Heart left ventricle (tissue), 16 donors: ENCODE results near the gene PICALM. TPM values are rescaled to one million over a fixed set of nuclear protein-coding genes. Genes with fewer than 3 reads are reported as not detected.
A peak's percentile ranks its signal among the peaks of the same experiment; 100 is the strongest.

Experiments used
- ATAC-seq, 4 donors: fragments of 200-7000 bp; cut with Tn5 transposase; one replicate each; pipeline ENCODE4 v1.9.1; 2020 to 2022; ENCODE audit warnings: moderate library complexity in 4 of 4, mild to moderate bottlenecking in 3 of 4, moderate number of reproducible peaks in 1 of 4
- DNase-seq, 5 donors: peaks; one replicate each; pipeline ENCODE4 v3.0.0-alpha.2; 2020
- H3K27ac ChIP-seq, 12 donors: fragments of 200-600 bp; sonication (generic) in 4 of 12; one replicate each; pipeline versions ENCODE4 v1.5.0 to v1.8.0; 2016 to 2022; ENCODE audit warnings: mild to moderate bottlenecking in 2 of 12
- H3K27me3 ChIP-seq, 9 donors: fragments of 200-600 bp; sonication (generic) in 2 of 9; one replicate each; pipeline versions ENCODE4 v1.5.1 to v1.8.0; 2016 to 2022; ENCODE audit warnings: mild to moderate bottlenecking in 3 of 9
- H3K36me3 ChIP-seq, 9 donors: fragments of 200-600 bp; sonication (generic) in 2 of 9; one replicate each; pipeline versions ENCODE4 v1.5.0 to v1.8.0; 2018 to 2022; ENCODE audit warnings: mild to moderate bottlenecking in 2 of 9
- H3K4me1 ChIP-seq, 12 donors: fragments of 200-600 bp; sonication (generic) in 4 of 12; one replicate each; pipeline versions ENCODE4 v1.5.0 to v1.8.0; 2016 to 2022; ENCODE audit warnings: mild to moderate bottlenecking in 3 of 12
- H3K4me3 ChIP-seq, 12 donors: fragments of 200-600 bp; sonication (generic) in 4 of 12; one replicate each; pipeline versions ENCODE4 v1.5.0 to v1.8.0; 2017 to 2022; ENCODE audit warnings: mild to moderate bottlenecking in 9 of 12, moderate library complexity in 4 of 12
- H3K9me3 ChIP-seq, 12 donors: fragments of 200-600 bp; sonication (generic) in 4 of 12; one replicate each; pipeline versions ENCODE4 v1.5.0 to v1.8.0; 2016 to 2022; ENCODE audit warnings: mild to moderate bottlenecking in 1 of 12
- POLR2A ChIP-seq, 2 donors: fragments of 450-650 bp; IDR thresholded peaks; one replicate each; pipeline ENCODE4 v1.6.1; 2017; ENCODE audit warnings: antibody characterized with exemption in 2 of 2, mild to moderate bottlenecking in 2 of 2, moderate library complexity in 2 of 2
- WGBS, 4 donors: extraction: QIAGEN DNeasy Blood & Tissue Kit in 2 of 4; methylation state at CpG; one replicate each; pipeline versions ENCODE4 v1.1.5 to v1.1.7; 2013 to 2018; 5-methylcytosine and 5-hydroxymethylcytosine counted together
- intact Hi-C, 10 donors: fragments of 100-400 bp; cut with DNase I; formaldehyde crosslinking; loops; one replicate each; pipeline versions ENCODE4 v1.11.1 to v1.14.2; 2022
- polyA plus RNA-seq, 2 donors: library from polyadenylated mRNA; stranded (reverse); fragments of 200-250 nt; gene quantifications; one replicate each; pipeline ENCODE4 v1.2.3, GENCODE V29; 2013
- total RNA-seq, 9 donors: library from RNA; depleted of rRNA in 2 of 9; stranded (reverse); fragments of >200 nt in 2 of 9; fragmentation: NEBNext Ultra II Directional in 3 of 9; extraction: Animal tissue kit (Norgen Biotek cat#: 25700) in 3 of 9; gene quantifications; one replicate each; pipeline versions ENCODE4 v1.1.0 to v1.2.4, GENCODE V29; 2016 to 2023
- TF ChIP-seq, protein P1 (sequence below), 12 donors: fragments of 200-600 bp; sonication (generic) in 4 of 12; IDR thresholded peaks; one replicate each; pipeline versions ENCODE4 v1.5.0 to v1.8.0; 2018 to 2022; ENCODE audit warnings: antibody characterized with exemption in 12 of 12, mild to moderate bottlenecking in 5 of 12
- donor health status: ischemic (EF 13 %, LVEDD 7.1; RV severe dilation, severe dysfunction).
- donor health status: healthy with polysubstance abuse.
- donor health status: DM: no; HTN: yes; CAD: no.
- donor health status: DM: no; HTN: no; CAD: no.
- donor health status: ischemic (EF 25% LVEDD 6.9; RV normal size, moderate dysfunction).
- donor health status: ischemic (EF 25% LVEDD 5.7; RV mildly dilated, moderate dysfunction).
- donor health status: healthy.
- donor health status: DM: yes; HTN: yes; CAD: no.
- donor health status: ischemic (EF 35%, LVEDD 5.7; RV mildly dilated, moderate dysfunction).
- donor health status: nonischemic (EF 11% LVEDD 7.7; RV severe dilation, severe dysfunction).
- donor health status: DM: yes; HTN: yes; CAD: no.
- donor health status: PGD.
- donor health status: ischemic (EF 29% LVEDD 5.4; RV normal size, mild dysfunction).
- donor health status: nonischemic (EF 23%, LVEDD 6.1; RV moderate dilation, normal function).

PICALM gene
- total and polyA plus RNA-seq, 11 donors = 36.1 to 207 (median 171) TPM

DNA sequence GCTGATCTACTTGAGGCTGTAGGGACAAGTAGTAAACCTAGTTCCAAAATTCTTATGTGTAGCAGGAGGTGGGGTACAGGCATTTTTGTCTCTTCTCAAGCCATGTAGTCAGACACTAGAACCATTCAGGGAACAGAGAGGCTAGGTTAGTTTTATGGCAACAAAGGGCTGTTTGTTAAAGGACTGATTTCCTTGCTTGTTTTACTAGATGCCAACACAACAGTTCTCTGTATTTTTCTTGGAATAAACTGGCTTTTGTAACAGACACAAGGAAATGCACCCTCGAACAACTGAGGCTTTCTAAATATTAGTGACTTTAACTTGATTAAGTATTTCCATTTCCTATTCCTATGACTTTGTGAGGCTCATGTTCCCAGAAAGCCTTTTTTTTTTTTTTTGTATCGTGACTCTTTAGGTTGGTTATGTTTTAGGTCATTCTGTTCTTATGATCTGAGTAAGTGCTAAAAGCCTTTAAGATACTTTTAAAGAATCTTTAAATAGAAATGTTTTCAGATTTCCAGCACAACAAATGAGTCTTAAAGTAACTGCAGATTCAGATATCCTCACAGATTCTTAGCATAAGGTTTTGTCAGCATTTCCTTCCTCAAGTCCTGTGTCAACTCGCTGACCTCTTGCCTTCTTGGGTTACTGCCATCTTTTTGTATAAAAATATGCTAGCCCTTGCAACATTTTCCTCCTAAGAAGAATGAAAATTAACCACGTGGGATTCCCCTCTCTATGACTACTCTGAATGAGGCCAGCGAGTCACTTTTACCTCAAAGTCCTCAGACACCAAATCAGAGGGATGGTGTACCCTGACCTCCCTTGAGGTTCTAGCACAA is 121.2 kb downstream of the PICALM start:
- TF ChIP-seq, protein P1, sequence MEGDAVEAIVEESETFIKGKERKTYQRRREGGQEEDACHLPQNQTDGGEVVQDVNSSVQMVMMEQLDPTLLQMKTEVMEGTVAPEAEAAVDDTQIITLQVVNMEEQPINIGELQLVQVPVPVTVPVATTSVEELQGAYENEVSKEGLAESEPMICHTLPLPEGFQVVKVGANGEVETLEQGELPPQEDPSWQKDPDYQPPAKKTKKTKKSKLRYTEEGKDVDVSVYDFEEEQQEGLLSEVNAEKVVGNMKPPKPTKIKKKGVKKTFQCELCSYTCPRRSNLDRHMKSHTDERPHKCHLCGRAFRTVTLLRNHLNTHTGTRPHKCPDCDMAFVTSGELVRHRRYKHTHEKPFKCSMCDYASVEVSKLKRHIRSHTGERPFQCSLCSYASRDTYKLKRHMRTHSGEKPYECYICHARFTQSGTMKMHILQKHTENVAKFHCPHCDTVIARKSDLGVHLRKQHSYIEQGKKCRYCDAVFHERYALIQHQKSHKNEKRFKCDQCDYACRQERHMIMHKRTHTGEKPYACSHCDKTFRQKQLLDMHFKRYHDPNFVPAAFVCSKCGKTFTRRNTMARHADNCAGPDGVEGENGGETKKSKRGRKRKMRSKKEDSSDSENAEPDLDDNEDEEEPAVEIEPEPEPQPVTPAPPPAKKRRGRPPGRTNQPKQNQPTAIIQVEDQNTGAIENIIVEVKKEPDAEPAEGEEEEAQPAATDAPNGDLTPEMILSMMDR (IDR thresholded peaks at IDR 0.05) = no peak
- no peak for TF ChIP-seq POLR2A (IDR thresholded peaks at IDR 0.05)
- H3K4me1 ChIP-seq = peaks cover 0 to 50% (median 26%) of the 10 kb centered on the region in 12 donors
- DNase-seq (peak in 2 of 5 donors; percentile 36 to 61), ATAC-seq (peak; percentile 52 to 91 (median 77))
- H3K27me3 ChIP-seq = no peaks in the 10 kb centered on the region
- H3K4me3 ChIP-seq = no peak overlapping the region
- 33 to 43% (median 38%) methylated on average over 5 of the region's 5 CpGs for WGBS, 4 donors
- peaks cover 0 to 11% (median 0%) of the 10 kb centered on the region in 12 donors for H3K9me3 ChIP-seq
- no peaks in the 10 kb centered on the region for H3K36me3 ChIP-seq
- intact Hi-C loops = loop anchor here in 3 of 10 donors (10.0 kb wide), 2 partner anchors 93 to 347 kb away; partner anchors contain the start of gene CCDC83 (in 1 of the 3)
- peak overlapping the region; percentile 34 to 86 (median 59) for H3K27ac ChIP-seq

DNA sequence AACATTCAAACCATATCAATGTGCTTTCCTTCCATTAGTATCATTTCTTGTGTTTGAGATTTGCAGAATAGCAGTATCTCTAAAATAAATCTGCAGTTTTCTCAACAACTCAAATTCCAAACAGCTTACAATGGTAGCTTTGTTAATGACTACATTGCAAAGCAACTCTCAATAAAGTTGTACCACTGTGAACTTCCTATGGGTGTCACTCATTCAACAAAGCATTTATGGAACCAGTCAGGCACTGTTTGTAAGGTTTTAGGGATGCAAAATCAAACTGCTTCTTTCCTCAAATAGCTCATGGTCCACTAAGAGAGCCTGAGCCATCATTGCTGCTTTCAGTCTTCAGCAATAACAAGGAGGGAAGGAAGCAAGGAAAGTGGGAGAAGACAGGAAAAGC is 122.7 kb downstream of the PICALM start:
- Histone ChIP-seq H3K4me3 (no peak overlapping the region), H3K36me3 (no peaks in the 10 kb centered on the region), H3K27ac (peak overlapping the region in 4 of 12 donors; percentile 25 to 86 (median 40)), H3K27me3 (no peaks in the 10 kb centered on the region), H3K9me3 (no peaks in the 10 kb centered on the region), H3K4me1 (peaks cover 0 to 50% (median 26%) of the 10 kb centered on the region in 12 donors)
- intact Hi-C loops = loop anchor here in 3 of 10 donors (10.0 kb wide), 2 partner anchors 91 to 349 kb away; partner anchors contain the start of gene CCDC83 (in 1 of the 3)
- ATAC-seq = no peak
- TF ChIP-seq, protein P1 (IDR thresholded peaks at IDR 0.05) = peak in 3 of 12 donors; percentile 10 to 21 (median 19)
- no peak for TF ChIP-seq POLR2A (IDR thresholded peaks at IDR 0.05)
- DNase-seq = no peak

DNA sequence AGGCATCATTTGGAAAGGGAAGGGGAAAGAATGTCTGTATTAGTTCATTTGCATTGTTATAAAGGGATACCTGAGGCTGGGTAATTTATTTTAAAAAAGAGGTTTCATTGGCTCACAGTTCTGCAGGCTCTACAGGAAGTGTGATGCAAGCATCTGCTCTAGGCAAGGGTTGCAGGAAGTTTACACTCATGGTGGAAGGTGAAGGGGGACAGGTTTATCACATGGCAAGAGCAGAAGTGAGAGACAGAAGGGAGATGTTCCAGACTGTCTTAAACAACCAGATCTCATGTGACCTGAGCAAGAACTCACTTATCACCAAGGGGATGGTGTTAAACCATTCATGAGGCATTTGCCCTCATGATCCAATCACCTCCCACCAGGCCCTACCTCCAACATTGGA is 123.1 kb downstream of the PICALM start:
- H3K4me1 ChIP-seq = peaks cover 0 to 50% (median 26%) of the 10 kb centered on the region in 12 donors
- ATAC-seq (no peak), DNase-seq (no peak)
- intact Hi-C loops = loop anchor here in 3 of 10 donors (10.0 kb wide), 2 partner anchors 91 to 349 kb away; partner anchors contain the start of gene CCDC83 (in 1 of the 3)
- H3K36me3 ChIP-seq = no peaks in the 10 kb centered on the region
- H3K4me3 ChIP-seq = no peak overlapping the region
- H3K27me3 ChIP-seq = no peaks in the 10 kb centered on the region
- no peaks in the 10 kb centered on the region for H3K9me3 ChIP-seq
- no peak for TF ChIP-seq POLR2A (IDR thresholded peaks at IDR 0.05)
- TF ChIP-seq, protein P1 (IDR thresholded peaks at IDR 0.05) = no peak
- H3K27ac ChIP-seq = peak overlapping the region in 2 of 12 donors; percentile 26 to 86

DNA sequence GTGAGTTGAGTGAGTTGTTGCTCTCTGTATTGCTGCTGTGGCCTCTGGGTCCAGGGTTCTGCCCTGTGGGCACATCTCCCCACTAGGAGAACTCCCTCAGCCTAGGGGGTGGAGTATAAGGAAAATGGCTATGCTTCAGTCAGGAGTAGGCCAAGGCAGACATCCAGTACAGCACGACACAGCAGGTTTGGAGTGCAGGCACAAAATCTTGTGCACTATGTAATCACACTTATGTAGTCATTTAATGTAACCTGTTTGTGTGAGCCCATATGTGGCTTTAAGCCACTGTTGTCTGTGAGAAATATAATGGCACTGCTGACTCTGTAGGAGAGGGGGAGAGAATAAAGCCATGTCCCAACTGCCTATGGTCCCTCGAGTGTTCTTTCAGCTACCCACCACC is 123.6 kb downstream of the PICALM start:
- no peaks in the 10 kb centered on the region for H3K36me3 ChIP-seq
- TF ChIP-seq, protein P1 (IDR thresholded peaks at IDR 0.05) = no peak
- no peak for TF ChIP-seq POLR2A (IDR thresholded peaks at IDR 0.05)
- H3K27me3 ChIP-seq = no peaks in the 10 kb centered on the region
- no peak for DNase-seq
- H3K4me1 ChIP-seq = peaks cover 0 to 50% (median 26%) of the 10 kb centered on the region in 12 donors
- no peaks in the 10 kb centered on the region for H3K9me3 ChIP-seq
- H3K4me3 ChIP-seq = no peak overlapping the region
- no peak for ATAC-seq
- intact Hi-C loops = loop anchor here in 3 of 10 donors (10.0 kb wide), 2 partner anchors 90 to 350 kb away; partner anchors contain the start of gene CCDC83 (in 1 of the 3)
- WGBS, 4 donors = 95 to 100% (median 98%) methylated on average over 2 of the region's 2 CpGs
- no peak overlapping the region for H3K27ac ChIP-seq
